ENCODE data around the gene C2orf72. TPM values are rescaled to one million over a fixed set of nuclear protein-coding genes. Genes with fewer than 3 reads are reported as not detected.

C2orf72 gene
- total and polyA plus RNA-seq, 2 of the 4 experiments (the other 2 are of a cell fraction): 0.09 to 0.18 TPM

GRCh38 chr2:231008131-231008530 is 29.2 kb upstream of the C2orf72 start:
- no peak for ATAC-seq (ENCODE audit: low read depth)
- no peaks in the 10 kb centered on the region for H3K79me1 ChIP-seq (ENCODE audit: low read depth in 1 of 2, low read length in 2 of 2)
- DNase-seq: no peak

More at GRCh38 chr2:231008131-231008530, 29.2 kb upstream of the C2orf72 start:
- H3K56ac ChIP-seq (ENCODE audit: extremely low read depth, insufficient read depth, low read length): no peak overlapping the region
- H2BK5ac ChIP-seq (ENCODE audit: low read depth, low read length, poor library complexity, severe bottlenecking): no peak overlapping the region
- POLR2A ChIA-PET (ENCODE audit: unreplicated experiment): no interaction called here
- no peak overlapping the region for H3K4me3 ChIP-seq (ENCODE audit: insufficient read depth, low read depth, low read length)
- no peak overlapping the region for H3K27ac ChIP-seq (ENCODE audit: insufficient read depth, low read length)
- no TSS peak for BruUV-seq (replicated peaks)
- H3K9me3 ChIP-seq (ENCODE audit: control insufficient read depth, insufficient read depth, low read length): no peaks in the 10 kb centered on the region
- no peak overlapping the region for H2AK9ac ChIP-seq (replicated peaks; ENCODE audit: low read depth, low read length, poor library complexity)
- no peak overlapping the region for H4K91ac ChIP-seq (ENCODE audit: insufficient read depth, low read depth, low read length)
- H3K4me1 ChIP-seq (ENCODE audit: control insufficient read depth, insufficient read depth, low read length): no peaks in the 10 kb centered on the region
- H2BK120ac ChIP-seq (ENCODE audit: low read depth, low read length): no peak overlapping the region
- in situ Hi-C loops (cut with MboI; ENCODE audit: low sequenced_read_pairs) (no loop called here), dilution Hi-C loops (cut with HindIII; ENCODE audit: low sequenced_read_pairs, unreplicated experiment) (no loop called here), intact Hi-C loops (cut with micrococcal nuclease) (no loop called here)
- H3K23ac ChIP-seq (ENCODE audit: low read depth, low read length): no peak overlapping the region
- H2AK5ac ChIP-seq (ENCODE audit: low read depth, low read length): no peak overlapping the region
- CTCF ChIA-PET: interaction anchor here (0.8 kb wide), 1 partner anchor 48 kb away, joined by 3 read pairs; no protein-coding TSS in a partner anchor
- H3K14ac ChIP-seq (replicated peaks; ENCODE audit: low read depth, low read length): no peak overlapping the region
- no peak overlapping the region for H4K5ac ChIP-seq (ENCODE audit: low read depth, low read length)
- H3K9me1 ChIP-seq (ENCODE audit: insufficient read depth, low read length): no peaks in the 10 kb centered on the region
- no peak overlapping the region for H3K9ac ChIP-seq (ENCODE audit: low read depth, low read length)
- no peak overlapping the region for H3K4me2 ChIP-seq (ENCODE audit: low read depth, low read length)
- H2BK20ac ChIP-seq (ENCODE audit: low read depth, low read length): no peak overlapping the region
- H3K36me3 ChIP-seq (ENCODE audit: control insufficient read depth, insufficient read depth, low read length): no peaks in the 10 kb centered on the region
- H3K18ac ChIP-seq (ENCODE audit: low read depth, low read length): no peak overlapping the region
- TF ChIP-seq CTCF (conservative IDR thresholded peaks at IDR 0.05; ENCODE audit: low read depth, low read length) (no peak), CEBPB (IDR thresholded peaks at IDR 0.05; ENCODE audit: low read depth, low read length) (no peak), RCOR1 (IDR thresholded peaks at IDR 0.05; ENCODE audit: insufficient replicate concordance, low read length) (no peak), POLR2A (IDR thresholded peaks at IDR 0.05; ENCODE audit: low read depth, low read length) (no peak), FOS (IDR thresholded peaks at IDR 0.05; ENCODE audit: low read depth, low read length) (no peak), SMC3 (IDR thresholded peaks at IDR 0.05; ENCODE audit: low read depth, low read length) (no peak)
- H3K27me3 ChIP-seq (ENCODE audit: control insufficient read depth, insufficient read depth, low read length): peaks cover 52% of the 10 kb centered on the region
- no peak overlapping the region for H3K4ac ChIP-seq (ENCODE audit: low read depth, low read length)
- 100% methylated on average over 3 of the region's 6 CpGs; no CpG with 5 or more reads in 1 of the 2 experiments for WGBS, 2 experiments (ENCODE audit: extremely low coverage in 2 of 2, insufficient read length in 1 of 2)
- no peaks in the 10 kb centered on the region for H4K20me1 ChIP-seq (ENCODE audit: insufficient read depth, low read length)
- H2BK15ac ChIP-seq (ENCODE audit: low read depth, low read length): no peak overlapping the region
- H4K8ac ChIP-seq (ENCODE audit: low read depth in 2 of 2, low read length in 2 of 2): no peak overlapping the region
- H2AFZ ChIP-seq (replicated peaks; ENCODE audit: low read length, poor library complexity): no peak overlapping the region

All from IMR-90 (cell line).